ENCODE data around the gene RIBC2.

GRCh38 chr22:45413013-45413367, 503 bp upstream of the RIBC2 start:
- TF ChIP-seq SP1 (IDR thresholded peaks at IDR 0.05) (no peak), CTCF (IDR thresholded peaks at IDR 0.05; ENCODE audit: low read depth, low read length, missing input control) (no peak), FOXA1 (IDR thresholded peaks at IDR 0.05) (no peak), GABPA (IDR thresholded peaks at IDR 0.05 in 1 of 2, conservative IDR thresholded peaks at IDR 0.05 in 1 of 2) (no peak), REST (IDR thresholded peaks at IDR 0.05) (no peak), NR2F2 (IDR thresholded peaks at IDR 0.05) (no peak), YY1 (IDR thresholded peaks at IDR 0.05) (no peak), FOXA2 (IDR thresholded peaks at IDR 0.05) (no peak), RAD21 (IDR thresholded peaks at IDR 0.05) (no peak)
- TF ChIP-seq, protein P1, sequence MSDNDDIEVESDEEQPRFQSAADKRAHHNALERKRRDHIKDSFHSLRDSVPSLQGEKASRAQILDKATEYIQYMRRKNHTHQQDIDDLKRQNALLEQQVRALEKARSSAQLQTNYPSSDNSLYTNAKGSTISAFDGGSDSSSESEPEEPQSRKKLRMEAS (IDR thresholded peaks at IDR 0.05), result no peak
